ENCODE results near the gene PABPC1L. TPM values are rescaled to one million over a fixed set of nuclear protein-coding genes. Genes with fewer than 3 reads are reported as not detected.
A peak's percentile ranks its signal among the peaks of the same experiment; 100 is the strongest.

PABPC1L gene
- total RNA-seq, 2 experiments from 2014 or later, result 88.4 to 93.8 TPM

- H3K27ac Mint-ChIP-seq, result peak overlapping the region; percentile 99
- TF ChIP-seq, protein P1, sequence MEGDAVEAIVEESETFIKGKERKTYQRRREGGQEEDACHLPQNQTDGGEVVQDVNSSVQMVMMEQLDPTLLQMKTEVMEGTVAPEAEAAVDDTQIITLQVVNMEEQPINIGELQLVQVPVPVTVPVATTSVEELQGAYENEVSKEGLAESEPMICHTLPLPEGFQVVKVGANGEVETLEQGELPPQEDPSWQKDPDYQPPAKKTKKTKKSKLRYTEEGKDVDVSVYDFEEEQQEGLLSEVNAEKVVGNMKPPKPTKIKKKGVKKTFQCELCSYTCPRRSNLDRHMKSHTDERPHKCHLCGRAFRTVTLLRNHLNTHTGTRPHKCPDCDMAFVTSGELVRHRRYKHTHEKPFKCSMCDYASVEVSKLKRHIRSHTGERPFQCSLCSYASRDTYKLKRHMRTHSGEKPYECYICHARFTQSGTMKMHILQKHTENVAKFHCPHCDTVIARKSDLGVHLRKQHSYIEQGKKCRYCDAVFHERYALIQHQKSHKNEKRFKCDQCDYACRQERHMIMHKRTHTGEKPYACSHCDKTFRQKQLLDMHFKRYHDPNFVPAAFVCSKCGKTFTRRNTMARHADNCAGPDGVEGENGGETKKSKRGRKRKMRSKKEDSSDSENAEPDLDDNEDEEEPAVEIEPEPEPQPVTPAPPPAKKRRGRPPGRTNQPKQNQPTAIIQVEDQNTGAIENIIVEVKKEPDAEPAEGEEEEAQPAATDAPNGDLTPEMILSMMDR (IDR thresholded peaks at IDR 0.05), result no peak
- no peaks in the 10 kb centered on the region for H3K27me3 Mint-ChIP-seq
- peak; percentile 48 for DNase-seq
- H3K36me3 Mint-ChIP-seq (ENCODE audit: low read depth), result peaks cover 60% of the 10 kb centered on the region
- no peaks in the 10 kb centered on the region for H3K9me3 Mint-ChIP-seq
- POLR2A ChIA-PET, result interaction anchor here (2.1 to 6.6 kb wide), 4 partner anchors 9 to 21 kb away, joined by 12 to 55 read pairs (median 19); partner anchors contain the start of gene TOMM34
- H3K4me1 Mint-ChIP-seq (ENCODE audit: low read depth), result peaks cover 54% of the 10 kb centered on the region
- ATAC-seq, result peak; percentile 4
- intact Hi-C loops (cut with micrococcal nuclease), result no loop called here
- peak overlapping the region; percentile 100 for H3K4me3 Mint-ChIP-seq
- CTCF ChIA-PET, result interaction anchor here (0.7 to 1.7 kb wide), 4 partner anchors 9 to 20 kb away, joined by 3 to 4 read pairs (median 3); no protein-coding TSS in a partner anchor
These were observed 59.5 kb downstream of the PABPC1L start for GRCh38 chr20:44969300-44969894.

DNA sequence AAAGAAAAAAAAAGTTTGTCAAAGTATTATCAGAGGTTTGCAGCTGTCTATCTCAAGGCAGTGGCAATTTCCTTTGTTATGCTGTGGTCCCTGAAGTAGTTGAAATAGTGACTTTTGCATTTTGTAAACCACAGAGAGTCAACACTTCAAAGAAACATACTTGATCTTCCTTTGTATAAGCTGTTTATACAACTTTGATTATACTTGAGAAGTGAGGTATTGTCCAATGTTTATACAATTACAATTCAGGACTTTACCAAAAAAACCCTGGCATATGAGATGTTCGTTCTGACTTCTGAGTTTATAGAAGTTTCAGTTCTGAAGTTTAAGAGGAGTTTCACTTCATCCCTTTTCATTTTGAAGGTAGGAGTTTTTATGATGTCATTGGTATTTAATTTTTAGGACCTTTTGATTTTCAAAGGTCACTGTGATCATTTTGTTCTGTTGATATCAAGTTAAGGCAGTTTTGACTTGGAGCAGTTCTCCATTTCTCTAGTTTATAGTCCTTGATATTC lies 60.4 kb downstream of the PABPC1L start:
- Mint-ChIP-seq H3K27me3 (no peaks in the 10 kb centered on the region), H3K4me1 (ENCODE audit: low read depth) (peaks cover 61% of the 10 kb centered on the region), H3K36me3 (ENCODE audit: low read depth) (peaks cover 69% of the 10 kb centered on the region), H3K9me3 (no peaks in the 10 kb centered on the region), H3K27ac (peak overlapping the region; percentile 99), H3K4me3 (peak overlapping the region; percentile 100)
- intact Hi-C loops (cut with micrococcal nuclease), result loop anchor here (2.0 kb wide), 1 partner anchor 21 kb away; no protein-coding TSS in a partner anchor
- CTCF ChIA-PET, result interaction anchor here (0.9 to 2.5 kb wide), 4 partner anchors 8 to 19 kb away, joined by 3 to 9 read pairs (median 3); no protein-coding TSS in a partner anchor
- TF ChIP-seq, protein P1 (IDR thresholded peaks at IDR 0.05), result no peak
- ATAC-seq, result peak; percentile 3
- no peak for DNase-seq
- POLR2A ChIA-PET, result interaction anchor here (1.0 to 6.6 kb wide), 8 partner anchors 8 to 58 kb away, joined by 3 to 55 read pairs (median 8); partner anchors contain the start of gene TOMM34

DNA sequence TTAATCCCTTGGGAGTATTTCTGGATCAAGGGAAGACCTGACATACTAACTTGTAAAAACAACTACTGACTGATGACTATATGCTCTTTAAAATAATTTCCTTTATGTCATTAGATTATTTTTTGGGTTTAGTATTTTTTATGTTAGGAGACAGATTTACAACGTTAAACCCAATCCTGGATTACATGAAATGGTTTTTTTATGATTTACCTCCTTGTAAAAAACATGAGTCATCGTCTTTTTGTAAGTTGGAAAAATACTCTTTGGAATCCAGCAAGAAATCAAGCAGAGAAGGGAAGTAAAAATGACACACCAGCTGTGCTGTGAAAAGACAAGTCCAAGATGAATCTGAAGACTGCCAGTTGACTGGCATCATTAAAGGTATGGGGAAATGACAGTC lies 63.2 kb downstream of the PABPC1L start:
- ChIA-PET CTCF (interaction anchor here (1.1 to 1.6 kb wide), 3 partner anchors 12 to 17 kb away, joined by 3 to 5 read pairs (median 4); no protein-coding TSS in a partner anchor), POLR2A (no interaction called here)
- H3K4me1 Mint-ChIP-seq (ENCODE audit: low read depth), result peaks cover 83% of the 10 kb centered on the region
- H3K36me3 Mint-ChIP-seq (ENCODE audit: low read depth), result peaks cover 78% of the 10 kb centered on the region
- H3K27ac Mint-ChIP-seq, result peak overlapping the region; percentile 83
- H3K4me3 Mint-ChIP-seq, result peak overlapping the region; percentile 43
- ATAC-seq, result no peak
- TF ChIP-seq, protein P1 (IDR thresholded peaks at IDR 0.05), result no peak
- no peak for DNase-seq
- H3K9me3 Mint-ChIP-seq, result no peaks in the 10 kb centered on the region
- intact Hi-C loops (cut with micrococcal nuclease), result no loop called here
- H3K27me3 Mint-ChIP-seq, result no peaks in the 10 kb centered on the region

DNA sequence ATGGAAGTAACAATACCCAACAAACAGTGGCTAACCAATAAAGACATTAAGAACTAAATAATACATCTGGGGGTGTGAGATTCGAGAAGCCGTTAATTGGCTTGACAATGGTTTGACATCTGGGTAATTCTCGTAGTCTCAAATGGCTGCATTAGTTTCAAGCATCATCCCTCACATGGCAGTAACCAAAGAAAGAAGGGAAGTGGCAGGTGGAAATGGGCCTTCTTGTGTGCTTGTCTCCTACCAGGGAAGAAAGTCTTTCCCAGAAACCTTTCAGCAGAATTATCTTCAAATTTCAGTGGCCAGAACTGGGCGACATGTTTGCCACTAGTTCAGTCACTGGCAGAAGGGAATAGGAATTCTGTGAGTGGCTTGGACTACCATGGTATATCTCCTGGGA lies 66.8 kb downstream of the PABPC1L start:
- H3K27ac Mint-ChIP-seq, result peak overlapping the region; percentile 74
- ChIA-PET POLR2A (interaction anchor here (1.3 to 4.2 kb wide), 3 partner anchors 8 to 15 kb away, joined by 4 to 55 read pairs (median 9); partner anchors contain the start of gene STK4), CTCF (interaction anchor here (1.6 kb wide), 1 partner anchor 14 kb away, joined by 6 read pairs; no protein-coding TSS in a partner anchor)
- no peaks in the 10 kb centered on the region for H3K27me3 Mint-ChIP-seq
- DNase-seq, result no peak
- intact Hi-C loops (cut with micrococcal nuclease), result no loop called here
- TF ChIP-seq, protein P1 (IDR thresholded peaks at IDR 0.05), result no peak
- peaks cover 89% of the 10 kb centered on the region for H3K36me3 Mint-ChIP-seq (ENCODE audit: low read depth)
- no peak overlapping the region for H3K4me3 Mint-ChIP-seq
- peaks cover 83% of the 10 kb centered on the region for H3K4me1 Mint-ChIP-seq (ENCODE audit: low read depth)
- no peaks in the 10 kb centered on the region for H3K9me3 Mint-ChIP-seq
- no peak for ATAC-seq

Measured in activated CD8-positive, alpha-beta T cell treated with anti-CD3 and anti-CD28 coated beads for 36 hours (primary cell).